SK-N-SH (cell line): ENCODE data around the gene NEURL3.

ENCODE experiments used
- CHD2 ChIP-seq: fragments of 150-350 bp; IDR thresholded peaks from 2 replicates; pipeline ENCODE4 v1.6.1; 2018; ENCODE audit warnings: low read length; ENCODE audit not compliant: partially characterized antibody
- CTCF ChIP-seq: fragments of 200-600 bp; sonication (generic); IDR thresholded peaks from 2 replicates; pipeline ENCODE4 v1.6.1; 2017; ENCODE audit warnings: antibody characterized with exemption, mild to moderate bottlenecking, moderate library complexity
- ELF1 ChIP-seq: IDR thresholded peaks from 2 replicates; pipeline ENCODE4 v1.4.0; 2012
- EP300 ChIP-seq, 2 experiments: IDR thresholded peaks; 2 replicates each; pipeline versions ENCODE4 v1.4.0 to v1.6.1; 2012; ENCODE audit warnings: borderline replicate concordance in 1 of 2, low read depth in 1 of 2, low read length in 1 of 2
- FOXM1 ChIP-seq: IDR thresholded peaks from 2 replicates; pipeline ENCODE4 v1.4.0; 2012; ENCODE audit warnings: low read depth, mild to moderate bottlenecking
- RCOR1 ChIP-seq: fragments of 150-350 bp; IDR thresholded peaks from 2 replicates; pipeline ENCODE4 v1.6.1; 2017; ENCODE audit warnings: antibody characterized with exemption, low read length
- SMC3 ChIP-seq: IDR thresholded peaks from 2 replicates; pipeline ENCODE4 v1.6.1; 2012; ENCODE audit warnings: low read depth, low read length, improper control_type of control experiment

DNA sequence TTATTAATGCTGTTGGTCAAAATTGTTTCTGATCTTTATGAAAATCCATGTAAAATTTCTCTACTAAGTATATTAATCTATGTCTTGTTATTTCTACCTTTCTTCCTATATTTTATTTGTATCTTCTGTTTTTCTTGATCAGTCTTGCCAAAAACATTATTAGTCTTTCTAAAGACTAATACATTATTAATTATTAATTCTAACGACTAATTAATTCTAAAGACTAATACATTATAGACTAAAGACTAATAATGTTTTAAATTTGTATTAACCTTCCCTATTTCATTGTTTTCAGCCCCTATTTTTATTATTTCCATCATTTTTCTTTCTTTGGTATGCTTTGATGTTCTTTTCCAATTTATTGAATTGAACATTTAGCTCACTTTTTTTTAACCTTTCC lies 27.7 kb downstream of the NEURL3 start:
- TF ChIP-seq CTCF (no peak), EP300 (IDR thresholded peaks at IDR 0.05; ENCODE audit: borderline replicate concordance in 1 of 2, low read depth in 1 of 2, low read length in 1 of 2) (no peak), SMC3 (no peak), FOXM1 (no peak), RCOR1 (no peak), ELF1 (no peak), CHD2 (no peak)
